Activated CD4-positive, alpha-beta T cell treated with anti-CD3 and anti-CD28 coated beads, Interleukin-2, amount 50 U/mL, for 48 hours (primary cell): ENCODE data around the gene TET3.

Source experiments
- DNase-seq, 2 experiments: peaks; one replicate each; pipeline ENCODE4 v3.0.0-alpha.2; 2020

The TET3 gene

DNA sequence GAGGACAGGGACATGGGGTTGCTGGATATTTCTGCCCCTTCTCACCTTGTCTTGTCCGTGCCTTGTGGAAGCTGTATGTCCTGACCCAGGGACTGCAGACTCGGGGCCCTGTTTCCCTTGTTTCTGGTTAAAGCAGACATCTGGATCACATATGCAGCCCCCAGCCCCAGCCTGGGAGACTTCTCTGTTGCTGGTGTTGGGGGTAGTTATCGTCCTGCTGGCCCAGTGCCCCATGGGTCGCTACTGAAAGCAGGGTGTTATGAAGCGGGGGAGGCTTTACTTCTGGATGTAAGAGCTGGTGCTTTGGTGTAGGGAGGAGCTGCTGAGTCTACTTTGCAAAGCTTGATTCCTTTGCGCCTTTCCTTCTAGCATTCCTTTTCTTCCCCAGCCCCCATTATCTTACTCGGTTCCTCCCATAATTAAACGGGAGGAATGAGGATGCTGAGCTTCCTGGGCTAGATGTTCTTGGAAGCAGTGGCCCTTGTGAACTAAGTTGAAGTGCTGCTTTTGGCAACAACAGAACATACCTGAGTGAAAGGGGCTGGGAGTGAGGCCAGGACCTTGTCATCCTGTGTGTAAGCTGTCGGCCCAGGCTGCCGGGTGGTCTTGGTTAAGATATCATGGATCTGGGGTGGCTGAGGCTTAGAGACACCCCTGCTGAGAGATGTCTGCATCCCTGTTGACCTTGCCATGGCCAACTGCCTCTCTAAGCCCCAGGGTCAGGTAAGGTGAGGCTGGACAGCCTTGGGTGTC is 3.4 kb downstream of the TET3 start:
- no peak for DNase-seq

DNA sequence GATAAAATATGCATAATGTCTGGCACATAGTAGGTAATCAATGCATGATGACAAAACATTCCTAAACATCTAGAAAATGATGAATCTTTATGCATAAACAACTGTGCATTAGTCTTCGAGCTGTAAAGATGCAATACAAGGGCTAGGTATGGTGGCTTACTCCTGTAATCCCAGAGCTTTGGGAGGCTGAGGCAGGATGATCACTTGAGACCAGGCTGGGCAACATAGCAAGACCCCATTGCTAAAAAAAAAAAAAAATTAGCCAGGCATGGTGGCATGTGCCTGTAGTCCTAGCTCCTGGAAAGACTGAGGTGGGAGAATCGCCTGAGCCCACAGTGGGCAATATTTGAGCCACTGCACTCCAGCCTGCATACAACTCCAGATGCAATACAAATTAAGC is 5.3 kb downstream of the TET3 start:
- no peak for DNase-seq

DNA sequence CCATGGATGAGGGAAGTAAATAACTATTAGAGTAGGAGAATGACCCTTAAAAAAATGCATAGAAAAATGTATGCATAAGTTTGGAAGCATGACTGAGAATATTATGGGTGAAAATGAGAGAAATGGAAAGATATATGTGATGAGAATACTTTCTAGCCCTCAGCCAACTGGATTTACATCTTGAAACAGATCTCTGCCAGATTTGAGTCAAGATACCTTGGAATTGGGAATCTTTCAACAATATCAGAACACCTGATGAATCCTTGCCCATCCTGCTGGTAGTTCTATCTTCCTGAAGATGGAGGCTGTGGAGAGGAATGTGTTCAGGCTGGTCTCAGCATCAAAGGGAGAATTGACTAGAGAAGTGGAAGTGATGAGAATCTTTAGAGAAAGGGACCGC is 5.8 kb downstream of the TET3 start:
- DNase-seq = no peak

DNA sequence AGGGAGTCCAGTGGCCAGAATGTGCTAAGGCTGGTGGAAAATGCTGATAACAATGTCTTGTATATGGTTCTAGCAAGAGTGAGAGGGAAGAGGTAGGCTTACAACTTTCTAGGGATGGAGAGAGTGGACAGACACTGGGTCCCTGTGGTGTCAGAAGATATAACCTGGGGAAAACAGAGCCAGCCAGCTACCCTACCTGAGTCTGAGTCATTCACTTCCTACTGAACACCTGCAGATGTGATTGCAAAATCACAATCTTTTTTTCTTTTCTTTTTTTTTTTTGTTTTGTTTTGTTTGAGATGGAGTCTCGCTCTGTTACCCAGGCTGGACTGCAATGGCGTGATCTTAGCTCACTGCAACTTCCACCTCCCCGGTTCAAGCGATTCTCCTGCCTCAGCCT is 7.3 kb downstream of the TET3 start:
- no peak for DNase-seq

DNA sequence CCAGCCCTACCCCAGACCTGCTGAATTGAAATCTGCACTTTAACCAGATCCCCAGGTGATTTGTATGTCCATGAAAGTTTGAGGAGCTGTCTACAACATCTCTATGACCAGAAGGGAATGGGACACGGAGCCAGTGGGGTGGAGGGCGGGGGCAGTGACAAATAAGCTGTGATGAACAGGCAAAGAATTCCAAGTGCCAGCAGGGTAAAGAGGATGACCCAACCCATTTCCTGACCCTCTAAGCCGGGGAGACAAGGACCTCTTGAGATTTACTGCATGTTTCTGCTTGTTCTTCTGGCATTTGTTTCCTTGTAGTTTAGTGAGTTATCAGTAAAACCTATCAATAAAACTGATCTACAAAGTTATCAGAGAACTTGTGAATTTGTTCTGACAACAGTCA is 8.7 kb downstream of the TET3 start:
- DNase-seq = no peak

DNA sequence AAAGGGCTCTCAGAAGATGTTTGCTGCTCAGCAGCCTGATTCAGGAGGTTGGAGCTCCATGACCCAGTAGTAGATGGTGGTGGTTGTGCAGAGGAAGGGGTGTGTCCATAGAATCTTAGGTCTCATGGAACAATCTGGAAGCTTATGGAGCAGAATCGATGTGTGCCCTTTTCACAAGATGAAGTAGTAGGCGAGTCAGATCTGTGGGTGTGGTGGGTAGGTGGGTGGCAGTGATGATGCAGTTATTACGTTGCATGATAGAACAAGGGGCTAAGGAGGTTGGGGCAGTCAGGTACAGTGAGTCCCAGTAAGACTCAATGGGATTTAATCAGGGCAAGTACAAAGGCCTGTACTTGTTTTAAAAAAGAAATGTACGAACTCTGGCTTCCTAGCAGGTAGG is 9.1 kb downstream of the TET3 start:
- no peak for DNase-seq

DNA sequence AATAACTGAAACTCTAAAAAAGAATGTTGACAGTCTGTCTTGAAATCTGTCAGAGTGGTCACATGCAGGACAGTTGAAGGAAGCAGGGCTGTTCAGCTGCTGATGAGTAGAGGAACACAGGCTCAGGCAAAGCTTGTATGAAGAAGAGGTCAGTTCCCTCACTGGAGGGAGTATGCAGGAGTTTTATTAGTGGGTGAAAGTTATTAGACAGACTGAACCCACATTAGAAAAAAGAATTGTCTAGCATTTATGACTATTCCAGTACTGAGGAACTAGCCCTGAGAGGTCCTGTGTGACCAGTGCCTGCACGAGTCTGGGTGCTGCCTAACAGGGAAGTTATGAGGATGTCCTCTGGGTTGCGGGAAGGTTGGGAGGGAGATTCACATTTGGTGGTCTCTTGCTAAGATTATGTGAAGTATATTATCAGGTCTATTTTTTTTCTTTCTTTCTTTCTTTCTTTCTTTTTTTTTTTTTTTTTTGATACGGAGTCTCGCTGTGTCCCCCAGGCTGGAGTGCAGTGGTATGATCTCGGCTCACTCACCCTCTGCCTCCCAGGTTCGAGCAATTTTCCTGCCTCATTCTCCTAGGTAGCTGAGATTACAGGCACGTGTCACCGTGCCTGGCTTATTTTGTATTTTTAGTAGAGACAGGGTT is 9.6 kb downstream of the TET3 start:
- no peak for DNase-seq

DNA sequence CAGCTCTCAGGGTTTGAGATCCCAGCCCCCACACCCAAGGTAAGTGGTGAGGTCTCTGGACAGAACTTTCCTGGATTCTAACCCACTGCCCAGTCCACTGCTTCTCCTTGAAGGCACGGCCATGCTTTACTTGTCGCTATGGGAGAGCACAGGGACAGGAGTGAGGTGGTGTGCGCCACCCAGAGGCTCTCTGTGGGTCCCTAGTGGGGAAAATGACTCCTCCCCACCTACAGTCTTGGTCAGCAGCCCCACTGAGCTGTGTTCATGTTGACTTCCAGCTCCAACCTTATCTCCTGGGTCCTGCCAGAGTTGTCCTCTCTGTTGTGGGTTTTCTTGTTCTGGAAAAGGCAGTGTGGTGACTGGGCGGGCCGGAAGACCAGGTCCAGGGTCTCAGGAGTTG is 11.1 kb downstream of the TET3 start:
- no peak for DNase-seq

DNA sequence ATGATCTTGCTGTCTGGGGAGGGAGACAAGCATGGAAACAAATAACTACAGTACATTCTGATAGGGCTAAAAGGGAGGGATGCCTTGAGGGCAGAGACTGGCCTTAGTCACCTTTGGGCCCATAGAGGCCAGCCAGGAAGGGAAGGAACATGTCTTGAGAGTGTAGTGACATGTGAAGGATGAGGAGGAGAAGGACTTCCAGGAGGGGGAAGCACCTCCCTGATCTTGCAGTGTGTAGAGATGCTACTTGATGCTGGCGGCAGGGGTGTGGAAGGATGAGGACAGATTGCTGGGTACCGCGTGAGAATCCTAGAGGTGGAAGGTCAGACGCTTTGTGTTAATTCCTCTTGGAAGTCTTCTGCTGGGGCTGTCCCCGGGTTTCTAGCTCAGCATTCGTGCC is 13.1 kb downstream of the TET3 start:
- DNase-seq = no peak

DNA sequence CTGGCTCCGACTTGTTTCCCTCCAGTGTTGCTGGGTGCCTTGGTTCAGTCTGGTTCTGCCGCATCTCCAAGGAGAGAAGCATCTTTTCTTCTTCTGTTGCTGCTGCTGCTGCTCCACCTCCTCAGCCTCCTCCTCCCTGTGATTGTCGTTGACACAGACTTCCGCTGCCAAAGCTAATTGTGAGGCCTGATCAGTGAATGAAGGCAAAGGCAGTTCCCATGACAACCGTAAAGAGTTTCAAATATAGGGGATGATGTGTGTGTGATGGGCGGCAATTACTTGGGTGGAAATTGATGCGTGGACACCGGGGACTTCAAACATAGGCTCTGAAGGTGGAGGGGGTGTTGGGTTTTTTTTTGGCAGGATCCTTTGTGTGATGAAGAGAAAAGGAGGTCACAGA is 13.7 kb downstream of the TET3 start:
- DNase-seq = no peak

DNA sequence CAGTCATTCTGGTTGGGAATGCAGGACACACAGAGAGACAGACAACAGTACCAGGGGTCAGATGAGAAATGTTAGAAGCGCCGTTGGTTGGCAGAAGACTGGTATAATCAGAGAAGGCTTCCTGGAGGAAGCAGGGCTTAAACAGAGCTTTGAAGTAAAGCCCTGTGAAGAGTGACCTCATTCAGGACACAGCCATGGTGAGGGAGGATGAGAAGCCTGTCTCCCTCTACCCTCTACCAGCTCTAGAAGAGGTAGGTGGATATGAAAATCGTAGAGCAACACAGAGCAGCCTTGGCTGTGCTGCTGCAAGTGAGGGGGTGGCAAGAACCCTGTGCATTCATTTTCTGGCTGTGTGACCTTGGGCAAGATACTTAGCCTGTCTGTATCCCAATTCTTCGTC is 14.2 kb downstream of the TET3 start:
- DNase-seq = no peak

DNA sequence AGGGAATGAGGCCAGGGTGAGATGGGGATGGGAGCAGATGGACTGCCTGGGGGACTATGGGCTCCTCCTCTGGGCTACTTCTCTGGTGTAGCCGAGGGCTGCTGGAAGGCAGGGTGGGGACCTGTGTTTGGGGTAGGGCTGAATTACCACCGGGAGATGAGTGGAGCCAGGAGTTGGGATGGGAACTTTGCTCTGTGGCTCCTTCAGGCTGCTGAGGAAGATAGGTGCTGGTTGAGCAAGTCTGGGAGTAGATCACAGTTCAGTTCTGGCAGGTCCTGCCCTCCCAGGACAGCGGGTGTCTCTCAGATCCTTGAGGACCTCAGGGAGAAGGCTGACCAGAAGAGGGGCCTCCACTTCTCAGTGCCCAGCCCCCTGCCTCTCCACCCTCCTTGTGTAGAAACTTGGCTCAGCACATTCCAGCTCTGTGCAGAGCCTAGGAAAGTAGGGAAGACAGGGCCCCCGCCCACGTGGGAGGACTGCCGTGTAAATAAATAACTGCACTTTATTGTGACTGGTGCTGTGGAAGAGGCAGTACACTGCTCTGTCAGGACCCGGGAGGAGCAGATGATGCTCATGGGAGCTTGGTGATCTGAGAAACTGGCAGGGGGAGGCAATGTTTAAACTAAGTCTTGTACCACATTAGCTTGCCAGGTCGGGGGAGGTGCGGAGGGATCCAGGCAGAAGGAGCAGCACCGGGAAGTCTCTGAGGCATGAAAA is 15.3 kb downstream of the TET3 start:
- DNase-seq = no peak

DNA sequence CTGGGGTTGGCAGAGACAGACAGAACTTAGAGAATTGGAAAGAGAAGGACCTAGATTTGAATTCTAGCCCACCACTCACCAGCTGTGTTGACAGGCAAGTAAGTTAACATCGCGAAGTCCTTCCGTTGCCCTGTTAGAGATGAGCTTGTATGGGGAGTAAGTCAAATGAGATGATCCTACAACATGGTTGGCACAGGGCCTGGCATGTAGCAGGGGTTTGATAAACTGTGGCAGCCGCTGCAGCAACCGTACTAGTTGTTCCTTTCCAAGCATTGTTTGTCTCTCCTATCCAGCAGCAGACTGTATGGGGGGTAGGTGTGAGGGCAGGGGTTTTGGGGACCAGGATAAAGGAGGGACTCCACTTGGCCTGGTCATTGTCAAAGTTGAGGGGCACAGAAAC is 16.0 kb downstream of the TET3 start:
- DNase-seq = no peak

DNA sequence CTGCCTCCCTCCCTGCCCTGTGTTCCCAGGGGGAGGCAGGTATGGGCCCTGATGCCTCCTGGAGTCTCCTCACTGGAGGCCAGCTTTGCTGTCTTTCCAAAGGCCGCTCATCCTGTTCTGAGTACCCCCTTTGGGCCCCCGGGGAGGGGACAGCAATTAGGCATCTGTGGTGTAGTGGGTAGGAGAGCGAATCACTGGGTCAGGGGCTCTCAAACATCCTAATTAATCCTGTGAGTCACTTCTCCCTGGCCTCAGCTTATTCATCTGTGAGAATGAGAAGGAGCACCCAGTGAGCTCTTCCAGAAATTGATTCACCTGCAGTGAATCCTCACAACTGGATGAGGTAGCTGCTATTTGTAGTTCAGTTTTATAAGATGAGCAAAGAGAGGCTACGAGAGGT is 16.4 kb downstream of the TET3 start:
- DNase-seq = peak in 1 of 2 experiments; percentile 44

DNA sequence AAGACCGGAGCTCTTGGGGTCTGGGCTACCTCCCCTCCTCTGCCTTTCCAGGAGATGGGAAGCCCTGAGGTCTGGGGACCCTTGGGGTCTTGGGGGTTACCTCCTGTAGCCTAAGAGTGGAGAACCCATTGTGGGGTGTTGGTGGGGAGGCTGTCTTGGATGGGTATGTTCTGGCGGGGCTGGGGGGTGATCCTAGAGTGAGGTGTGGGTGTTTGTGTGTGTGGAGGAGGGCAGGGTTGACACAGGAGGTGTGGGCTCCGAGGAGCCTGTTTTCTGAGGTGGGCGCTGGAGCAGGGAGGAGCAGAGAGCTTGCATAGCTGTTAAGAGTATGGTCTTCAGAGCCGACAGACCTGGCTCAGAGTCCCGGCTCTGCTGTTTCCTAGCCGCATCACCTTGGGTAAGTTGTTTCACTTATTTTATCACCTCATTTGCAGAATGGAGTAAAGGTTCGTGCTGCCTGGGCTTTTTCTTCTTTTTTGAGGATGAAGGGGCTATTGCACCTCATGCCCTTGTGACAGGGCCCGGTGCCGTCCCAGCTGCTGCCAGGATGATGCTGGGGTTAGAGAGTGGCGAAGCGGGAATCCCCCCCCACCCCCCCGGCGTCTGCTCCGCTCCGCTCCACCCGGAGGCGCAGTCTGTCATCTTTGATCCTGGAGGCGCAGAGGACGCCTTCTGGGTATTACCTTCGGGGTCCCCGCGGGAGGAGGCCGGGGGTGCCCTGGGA is 17.2 kb downstream of the TET3 start:
- DNase-seq = no peak

DNA sequence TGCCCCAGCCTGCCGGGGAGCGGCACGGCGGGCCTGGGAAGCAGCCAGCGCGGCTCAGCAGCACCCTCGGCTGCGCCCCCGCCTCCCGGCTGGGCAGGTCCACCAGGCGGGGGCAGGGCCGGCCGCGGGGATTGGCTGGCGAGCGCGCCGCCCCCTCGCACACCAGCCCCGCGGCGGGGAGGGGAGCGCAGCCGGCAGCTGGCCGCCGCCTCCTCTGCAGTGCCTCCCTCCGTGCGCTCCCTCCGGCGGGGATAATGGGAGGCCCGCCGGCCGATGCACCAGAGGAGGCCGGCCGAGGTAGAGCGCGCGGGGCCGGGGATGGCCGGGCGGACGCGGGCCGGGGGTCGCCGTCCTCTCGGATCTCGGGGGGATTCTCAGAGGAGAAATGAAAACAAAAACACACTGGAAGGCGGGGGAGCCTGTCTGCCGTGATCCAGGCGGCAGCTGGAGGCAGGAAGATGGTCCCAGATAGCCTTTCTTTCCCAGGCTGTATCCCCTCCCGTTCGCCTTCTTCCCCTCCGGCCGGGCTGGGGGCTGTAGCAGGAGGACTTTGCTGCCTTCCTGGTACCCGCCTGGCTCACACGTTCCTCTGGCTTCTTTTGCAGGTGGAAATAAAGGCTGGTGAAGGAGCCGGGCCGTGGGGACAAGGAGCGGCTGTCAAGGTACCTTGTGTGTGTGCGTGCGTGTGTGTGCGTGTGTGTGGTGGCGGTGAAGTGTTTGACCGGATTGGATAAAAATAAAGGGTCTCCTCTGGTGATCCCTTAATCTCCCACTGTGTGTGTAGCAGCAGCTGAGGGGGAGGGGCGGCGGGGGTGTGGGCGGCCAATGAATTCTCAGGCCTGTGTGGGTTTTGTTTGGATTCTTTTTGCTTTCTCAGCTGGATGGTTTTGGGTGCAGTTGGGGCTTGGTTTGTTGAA is 18.1 kb downstream of the TET3 start:
- peak; percentile 75 to 80 for DNase-seq

DNA sequence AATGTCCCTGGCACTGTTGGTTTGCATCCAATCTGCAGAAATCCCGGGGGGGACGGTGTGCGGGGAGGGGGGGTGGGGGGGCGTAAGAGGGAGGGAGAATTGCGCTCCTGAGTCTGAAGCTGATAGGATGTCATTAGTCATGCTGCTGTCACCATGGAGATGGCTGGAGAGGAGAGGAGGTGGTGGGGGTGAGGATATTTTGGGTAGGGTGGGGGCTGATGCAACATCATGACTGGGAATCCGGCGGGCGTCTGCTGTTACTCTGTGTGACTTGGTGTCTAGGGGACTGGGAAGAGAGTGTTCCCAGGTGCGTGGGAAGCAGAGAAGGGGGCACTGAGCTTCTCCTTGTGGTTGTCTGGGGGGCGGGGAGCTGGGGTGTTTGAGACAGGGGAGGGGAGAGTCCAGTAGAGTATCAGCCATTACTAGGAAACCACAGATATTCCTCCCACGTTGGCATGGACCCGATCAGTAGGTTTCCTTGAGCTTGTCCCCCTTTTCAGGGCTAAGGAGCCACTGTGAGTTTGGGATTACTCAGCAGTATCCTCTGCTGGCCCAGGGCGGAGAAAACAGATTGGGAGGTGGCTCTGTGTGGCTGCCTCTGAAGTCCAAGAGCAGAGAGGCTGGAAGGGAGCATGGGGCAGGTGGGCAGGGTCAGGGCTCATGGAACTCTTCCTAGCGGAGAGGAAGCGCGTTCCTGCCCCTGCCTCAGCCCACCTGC is 18.9 kb downstream of the TET3 start:
- no peak for DNase-seq

DNA sequence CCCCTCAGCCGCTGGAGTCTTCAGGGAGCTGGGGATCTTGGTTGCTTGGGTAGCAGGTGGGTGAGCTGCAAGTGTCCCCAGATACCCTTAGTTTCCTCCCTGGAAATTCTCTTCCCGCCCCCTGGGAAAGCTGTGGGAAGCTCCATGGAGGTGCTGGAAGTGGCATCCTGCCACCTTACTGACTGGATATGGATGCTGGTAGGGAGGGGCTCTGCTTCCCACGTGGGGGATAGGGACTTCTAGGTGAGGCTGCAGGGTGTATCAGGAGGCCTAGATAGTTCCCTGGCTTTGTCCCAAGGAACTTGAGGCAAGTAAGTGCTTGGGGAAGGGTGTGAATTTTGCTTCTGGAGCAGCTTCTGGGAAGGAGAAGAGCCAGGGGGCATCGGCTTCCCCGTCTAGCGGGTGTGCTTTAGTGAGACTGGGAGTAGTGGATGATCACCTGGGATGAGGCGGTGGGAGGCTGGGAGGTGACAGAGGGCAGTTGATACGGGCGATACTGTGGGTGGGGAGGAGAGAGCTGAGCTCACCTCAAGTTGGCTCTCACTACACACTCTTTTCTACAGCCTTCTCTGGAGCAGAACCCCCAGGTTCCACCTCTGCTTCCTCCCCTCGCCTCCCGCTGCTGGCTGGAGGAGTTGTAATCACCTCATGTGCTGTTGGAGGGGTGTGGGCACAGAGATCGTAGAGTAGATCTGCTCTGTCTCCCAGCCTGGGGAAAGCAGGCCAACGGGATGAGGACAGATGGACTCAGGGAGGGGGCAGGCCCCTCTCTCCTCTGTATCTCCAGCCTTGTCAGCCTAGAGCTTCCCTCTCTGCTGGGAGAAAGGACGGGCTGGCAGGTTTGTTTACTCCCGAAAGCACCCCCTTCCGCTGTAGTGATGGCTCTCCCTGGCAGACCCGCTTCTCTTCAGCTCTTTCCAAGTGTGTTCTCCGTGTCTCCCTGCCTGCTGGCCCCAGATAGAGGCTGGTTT is 19.8 kb downstream of the TET3 start:
- DNase-seq = no peak

DNA sequence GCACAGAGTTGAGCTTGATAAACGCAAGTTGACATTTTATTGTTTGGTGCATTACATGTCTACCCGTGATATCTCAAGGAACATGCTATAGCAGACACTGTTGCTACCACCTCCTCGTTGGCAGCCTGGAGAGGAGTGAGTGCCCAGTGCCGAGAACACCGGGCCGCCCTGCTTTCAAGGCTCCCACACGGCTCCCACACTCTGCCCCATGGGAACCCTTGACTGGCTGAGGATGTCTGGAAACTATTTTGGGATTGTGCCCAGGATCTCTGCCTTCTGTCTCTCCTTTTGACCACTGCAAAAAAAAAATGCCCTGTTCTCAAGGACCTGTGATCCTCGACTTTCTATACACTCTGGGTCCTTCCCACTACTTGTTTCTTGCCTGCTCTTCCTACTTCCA is 21.1 kb downstream of the TET3 start:
- no peak for DNase-seq

DNA sequence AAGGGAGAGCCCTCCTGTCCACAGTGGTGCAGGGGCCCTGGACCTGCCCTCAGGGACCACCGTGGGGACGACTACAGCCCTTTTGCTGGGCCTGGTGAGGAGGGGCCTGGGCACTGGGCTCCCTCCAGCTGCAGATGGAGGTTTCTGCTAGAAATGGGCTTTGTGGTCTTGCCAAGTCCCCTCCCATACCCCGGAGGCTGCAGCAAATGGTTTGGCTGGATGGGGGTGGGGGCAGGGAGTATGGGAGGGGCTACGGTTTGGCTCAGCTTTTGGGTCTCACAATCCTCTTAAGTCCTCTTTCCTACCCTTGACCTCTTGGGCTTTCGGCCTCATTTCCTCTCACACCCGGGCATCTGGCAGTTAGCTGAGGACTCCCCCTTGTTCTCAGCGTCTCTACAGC is 21.7 kb downstream of the TET3 start:
- DNase-seq = no peak

DNA sequence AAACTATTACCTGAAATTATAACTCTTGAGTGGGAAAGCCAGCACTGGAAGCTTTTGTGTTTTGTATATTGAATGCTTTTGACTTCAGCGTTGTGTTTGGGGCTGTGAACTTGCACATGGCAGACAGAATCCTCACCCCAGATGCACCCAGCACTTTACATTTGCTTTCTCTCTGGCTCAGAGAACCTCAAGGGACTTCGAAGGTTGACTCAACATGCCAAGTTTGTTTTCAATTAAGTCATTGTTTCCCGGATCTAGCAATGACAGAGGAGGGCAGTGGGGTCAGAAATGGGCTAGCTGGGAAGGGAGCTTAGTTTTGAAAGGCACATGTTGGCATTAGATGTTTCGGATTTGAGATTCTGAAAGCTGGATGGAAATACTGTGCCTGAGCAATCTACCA is 22.4 kb downstream of the TET3 start:
- DNase-seq = no peak
